SK-N-SH (cell line): ENCODE results near the gene CHST11. TPM values are rescaled to one million over a fixed set of nuclear protein-coding genes. Genes with fewer than 3 reads are reported as not detected.
A peak's percentile ranks its signal among the peaks of the same experiment; 100 is the strongest.

Source experiments
- CTCF ChIA-PET: fragments of 300-600, 350-600 bp; formaldehyde crosslinking; extraction: SDS; loops from one replicate; lab custom pipeline; 2021; lab: Yijun Ruan, JAX
- POLR2A ChIA-PET: fragments of 350-600 bp; sonication (Branson Sonifier 250); formaldehyde crosslinking; extraction: SDS; loops from one replicate; lab custom pipeline; 2020; ENCODE audit warnings: antibody characterized with exemption, inconsistent platforms; lab: Yijun Ruan, JAX
- DNase-seq: peaks from one replicate; pipeline ENCODE4 v3.0.0; 2012
- H2AFZ ChIP-seq: fragments of 200-600 bp; sonication (generic); 2 replicates; pipeline ENCODE4 v1.8.1; 2016; ENCODE audit warnings: antibody characterized with exemption, mild to moderate bottlenecking, low read depth
- H3F3A ChIP-seq: fragments of 200-600 bp; sonication (generic); replicated peaks from 2 replicates; pipeline ENCODE3; 2016; ENCODE audit warnings: antibody characterized with exemption, mild to moderate bottlenecking; ENCODE audit not compliant: insufficient read depth
- H3K27ac ChIP-seq, 2 experiments: fragments of 200-500 bp in 1 of 2; fragments of 200-600 bp in 1 of 2; sonication (Bioruptor generic) in 1 of 2; sonication (generic), shearing (Covaris generic) in 1 of 2; 2 replicates each; pipeline versions ENCODE4 v1.5.1 to v1.6.1; 2014 to 2016; ENCODE audit warnings: low read depth in 2 of 2, inconsistent platforms in 1 of 2, low read length in 1 of 2, mild to moderate bottlenecking in 1 of 2, mixed read lengths in 1 of 2
- H3K27me3 ChIP-seq: fragments of 200-600 bp; sonication (generic), shearing (Covaris generic); 2 replicates; pipeline ENCODE4 v1.6.1; 2016; ENCODE audit warnings: mixed run types; ENCODE audit not compliant: insufficient read depth
- H3K36me3 ChIP-seq, 2 experiments: fragments of 200-500 bp in 1 of 2; fragments of 200-600 bp in 1 of 2; sonication (Bioruptor generic) in 1 of 2; sonication (generic) in 1 of 2; replicated peaks in 1 of 2; 2 replicates each; pipeline versions ENCODE3 to v1.5.1; 2014 to 2016; ENCODE audit warnings: low read length in 1 of 2, mild to moderate bottlenecking in 1 of 2; ENCODE audit not compliant: insufficient read depth in 2 of 2, control insufficient read depth in 1 of 2
- H3K4me1 ChIP-seq, 2 experiments: fragments of 200-500 bp in 1 of 2; fragments of 200-600 bp in 1 of 2; sonication (Bioruptor generic) in 1 of 2; sonication (generic), shearing (Covaris generic) in 1 of 2; 2 replicates each; pipeline versions ENCODE4 v1.5.1 to v1.6.1; 2014 to 2016; ENCODE audit warnings: low read depth in 1 of 2, low read length in 1 of 2, mixed run types in 1 of 2; ENCODE audit not compliant: insufficient read depth in 2 of 2, control insufficient read depth in 1 of 2
- H3K4me2 ChIP-seq: fragments of 200-600 bp; sonication (generic), shearing (Covaris generic); 2 replicates; pipeline ENCODE4 v1.6.1; 2017; ENCODE audit warnings: mixed run types
- H3K4me3 ChIP-seq, 2 experiments: fragments of 200-500 bp in 1 of 2; fragments of 200-600 bp in 1 of 2; sonication (Bioruptor generic) in 1 of 2; sonication (generic), shearing (Covaris generic) in 1 of 2; 2 replicates each; pipeline versions ENCODE4 v1.5.1 to v1.8.1; 2014 to 2016; ENCODE audit warnings: low read depth in 2 of 2, inconsistent platforms in 1 of 2, low read length in 1 of 2, mild to moderate bottlenecking in 1 of 2, mixed read lengths in 1 of 2, moderate library complexity in 1 of 2
- H3K79me2 ChIP-seq: fragments of 200-600 bp; sonication (generic); 2 replicates; pipeline ENCODE4 v1.8.1; 2017; ENCODE audit warnings: mild to moderate bottlenecking; ENCODE audit not compliant: insufficient read depth
- H3K9ac ChIP-seq: fragments of 200-600 bp; sonication (generic); 2 replicates; pipeline ENCODE4 v1.6.1; 2017; ENCODE audit warnings: mixed run types
- H3K9me2 ChIP-seq: fragments of 200-600 bp; sonication (generic); 2 replicates; pipeline ENCODE4 v1.6.1; 2017; ENCODE audit warnings: mixed run types
- H3K9me3 ChIP-seq: fragments of 200-600 bp; sonication (generic); 2 replicates; pipeline ENCODE4 v1.6.1; 2017; ENCODE audit warnings: mixed run types, mild to moderate bottlenecking, moderate library complexity
- H4K20me1 ChIP-seq: fragments of 200-600 bp; sonication (generic); 2 replicates; pipeline ENCODE4 v1.6.1; 2017; ENCODE audit warnings: mild to moderate bottlenecking, mixed run types; ENCODE audit not compliant: insufficient read depth
- EP300 ChIP-seq, 2 experiments: IDR thresholded peaks; 2 replicates each; pipeline versions ENCODE4 v1.4.0 to v1.6.1; 2012; ENCODE audit warnings: borderline replicate concordance in 1 of 2, low read depth in 1 of 2, low read length in 1 of 2
- GABPA ChIP-seq: IDR thresholded peaks from 2 replicates; pipeline ENCODE4 v1.4.0; 2012; ENCODE audit warnings: low read depth, mild to moderate bottlenecking
- GATA2 ChIP-seq: sonication (generic); formaldehyde crosslinking; IDR thresholded peaks from 2 replicates; pipeline ENCODE4 v1.5.0; 2020; ENCODE audit warnings: mild to moderate bottlenecking, missing genetic modification reagents
- IRF3 ChIP-seq: fragments of 150-350 bp; IDR thresholded peaks from 2 replicates; pipeline ENCODE4 v1.6.1; 2016; ENCODE audit warnings: mild to moderate bottlenecking, low read depth, low read length
- NFIC ChIP-seq: IDR thresholded peaks from 2 replicates; pipeline ENCODE4 v1.4.0; 2012; ENCODE audit warnings: borderline replicate concordance
- POLR2AphosphoS5 ChIP-seq: IDR thresholded peaks from 2 replicates; pipeline ENCODE4 v1.6.1; 2012; ENCODE audit warnings: low read depth, low read length
- RCOR1 ChIP-seq: fragments of 150-350 bp; IDR thresholded peaks from 2 replicates; pipeline ENCODE4 v1.6.1; 2017; ENCODE audit warnings: antibody characterized with exemption, low read length
- REST ChIP-seq: IDR thresholded peaks from 2 replicates; pipeline ENCODE4 v1.6.1; 2012; ENCODE audit warnings: mild to moderate bottlenecking, low read depth, low read length, moderate library complexity
- RXRA ChIP-seq: IDR thresholded peaks from 2 replicates; pipeline ENCODE4 v1.4.0; 2012; ENCODE audit warnings: low read depth, mild to moderate bottlenecking, borderline replicate concordance
- TAF1 ChIP-seq: IDR thresholded peaks from 2 replicates; pipeline ENCODE4 v1.6.1; 2012; ENCODE audit warnings: low read depth, mild to moderate bottlenecking, low read length, moderate library complexity, borderline replicate concordance
- TEAD4 ChIP-seq: IDR thresholded peaks from 2 replicates; pipeline ENCODE4 v1.4.0; 2012; ENCODE audit warnings: mild to moderate bottlenecking, borderline replicate concordance; ENCODE audit not compliant: insufficient read depth
- YY1 ChIP-seq: IDR thresholded peaks from 2 replicates; pipeline ENCODE4 v1.4.0; 2012; ENCODE audit warnings: low read depth, mild to moderate bottlenecking
- WGBS: methylation state at CpG from one replicate; pipeline ENCODE4 v1.1.6; 2017; ENCODE audit warnings: low lambda C conversion rate; 5-methylcytosine and 5-hydroxymethylcytosine counted together
- polyA plus RNA-seq, 3 experiments: library from polyadenylated mRNA; depleted of rRNA; stranded (reverse); fragments of >200 nt; gene quantifications; 2 replicates each; pipeline ENCODE4 v1.2.3, GENCODE V29; 2012

CHST11 gene
- polyA plus RNA-seq, 1 of the 3 experiments (the other 2 are of a cell fraction) = 18.6 TPM

GRCh38 chr12:104699489-104700190, 242.9 kb downstream of the CHST11 start (continued):
- no peak for TF ChIP-seq GABPA
- TF ChIP-seq TAF1 = no peak
- no peak for TF ChIP-seq IRF3
- TF ChIP-seq RXRA = no peak
- TF ChIP-seq POLR2AphosphoS5 = no peak
- no peak for TF ChIP-seq YY1
- TF ChIP-seq TEAD4 = 0 out of 2 replicates have a peak, but pooled peaks have one; percentile 25
- peak; percentile 24; the same call in 1 of the 2 replicates for TF ChIP-seq NFIC
- TF ChIP-seq RCOR1 = no peak
- no peak for TF ChIP-seq REST
- no peak for TF ChIP-seq GATA2 (CRISPR knock-in tag)

- no peak for TF ChIP-seq EP300 (IDR thresholded peaks at IDR 0.05; ENCODE audit: borderline replicate concordance in 1 of 2, low read depth in 1 of 2, low read length in 1 of 2)
- TF ChIP-seq GABPA = no peak
- WGBS = 100% methylated on average over 1 of the region's 1 CpG
Observed at GRCh38 chr12:104700324-104700723, 243.6 kb downstream of the CHST11 start.

More at GRCh38 chr12:104700324-104700723, 243.6 kb downstream of the CHST11 start:
- no peak overlapping the region for H2AFZ ChIP-seq
- H3K4me3 ChIP-seq = no peak overlapping the region
- ChIA-PET POLR2A (no interaction called here), CTCF (interaction anchor here (1.9 kb wide), 1 partner anchor 10 kb away, joined by 4 read pairs; no protein-coding TSS in a partner anchor)
- H3K79me2 ChIP-seq = no peaks in the 10 kb centered on the region
- peaks cover 3 to 12% of the 10 kb centered on the region in 2 experiments; a peak in 2 of 4 replicates for H3K4me1 ChIP-seq
- peaks cover 5% of the 10 kb centered on the region for H3F3A ChIP-seq
- H4K20me1 ChIP-seq = no peaks in the 10 kb centered on the region
- H3K36me3 ChIP-seq = no peaks in the 10 kb centered on the region
- peak overlapping the region in 1 of 2 experiments; percentile 37; a peak in 1 of 4 replicates for H3K27ac ChIP-seq
- no peaks in the 10 kb centered on the region for H3K9me2 ChIP-seq
- H3K4me2 ChIP-seq = peak overlapping the region; percentile 55; the same call in 1 of the 2 replicates
- no peak overlapping the region for H3K9ac ChIP-seq
- no peak for DNase-seq
- no peaks in the 10 kb centered on the region for H3K9me3 ChIP-seq
- H3K27me3 ChIP-seq = no peaks in the 10 kb centered on the region
